HFF-Myc (cell line): ENCODE data around the gene DUS2.

ENCODE experiments used
- DNase-seq: peaks from one replicate; pipeline ENCODE4 v3.0.0-alpha.2; 2011; ENCODE audit warnings: low read depth; ENCODE audit errors: extremely low read depth
- H3K4me3 ChIP-seq: replicated peaks from 2 replicates; pipeline ENCODE4 v1.5.1; 2011; ENCODE audit warnings: low read depth, mild to moderate bottlenecking, control low read depth, low read length
- TF ChIP-seq, protein P1 (sequence below): IDR thresholded peaks from 2 replicates; pipeline ENCODE4 v1.5.1; 2012; ENCODE audit warnings: mild to moderate bottlenecking, low read depth, low read length, control low read depth; ENCODE audit errors: missing control alignments

DUS2 gene

DNA sequence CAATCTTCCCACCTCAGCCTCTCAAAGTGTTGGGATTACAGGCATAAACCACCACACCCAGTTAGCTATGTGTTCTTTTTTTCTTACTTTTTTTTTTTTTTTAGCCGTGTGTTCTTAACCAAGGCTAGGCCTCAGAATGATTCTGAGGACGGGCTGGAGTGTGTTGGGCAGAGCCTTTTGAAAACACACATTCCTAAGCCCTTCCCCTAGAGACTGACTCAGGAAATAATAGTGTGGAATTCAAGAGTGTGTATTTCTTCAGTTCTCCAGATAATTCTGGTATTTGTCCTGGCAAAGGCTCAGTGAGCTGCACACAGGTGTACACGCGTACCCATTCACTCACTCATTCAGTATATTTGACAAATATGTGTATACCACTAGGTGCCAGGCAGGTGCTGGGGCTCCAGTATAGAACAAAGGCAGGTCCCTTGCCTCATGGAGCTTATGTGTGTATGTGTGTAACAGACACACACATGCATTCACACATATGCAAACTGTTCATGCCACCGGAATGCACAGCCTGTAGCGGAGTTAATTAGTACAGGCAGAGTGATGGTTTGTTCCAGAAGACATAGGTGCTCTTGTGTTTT, 42.7 kb downstream of the DUS2 start:
- DNase-seq, result no peak
- TF ChIP-seq, protein P1, sequence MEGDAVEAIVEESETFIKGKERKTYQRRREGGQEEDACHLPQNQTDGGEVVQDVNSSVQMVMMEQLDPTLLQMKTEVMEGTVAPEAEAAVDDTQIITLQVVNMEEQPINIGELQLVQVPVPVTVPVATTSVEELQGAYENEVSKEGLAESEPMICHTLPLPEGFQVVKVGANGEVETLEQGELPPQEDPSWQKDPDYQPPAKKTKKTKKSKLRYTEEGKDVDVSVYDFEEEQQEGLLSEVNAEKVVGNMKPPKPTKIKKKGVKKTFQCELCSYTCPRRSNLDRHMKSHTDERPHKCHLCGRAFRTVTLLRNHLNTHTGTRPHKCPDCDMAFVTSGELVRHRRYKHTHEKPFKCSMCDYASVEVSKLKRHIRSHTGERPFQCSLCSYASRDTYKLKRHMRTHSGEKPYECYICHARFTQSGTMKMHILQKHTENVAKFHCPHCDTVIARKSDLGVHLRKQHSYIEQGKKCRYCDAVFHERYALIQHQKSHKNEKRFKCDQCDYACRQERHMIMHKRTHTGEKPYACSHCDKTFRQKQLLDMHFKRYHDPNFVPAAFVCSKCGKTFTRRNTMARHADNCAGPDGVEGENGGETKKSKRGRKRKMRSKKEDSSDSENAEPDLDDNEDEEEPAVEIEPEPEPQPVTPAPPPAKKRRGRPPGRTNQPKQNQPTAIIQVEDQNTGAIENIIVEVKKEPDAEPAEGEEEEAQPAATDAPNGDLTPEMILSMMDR, result no peak
- H3K4me3 ChIP-seq, result no peak overlapping the region

DNA sequence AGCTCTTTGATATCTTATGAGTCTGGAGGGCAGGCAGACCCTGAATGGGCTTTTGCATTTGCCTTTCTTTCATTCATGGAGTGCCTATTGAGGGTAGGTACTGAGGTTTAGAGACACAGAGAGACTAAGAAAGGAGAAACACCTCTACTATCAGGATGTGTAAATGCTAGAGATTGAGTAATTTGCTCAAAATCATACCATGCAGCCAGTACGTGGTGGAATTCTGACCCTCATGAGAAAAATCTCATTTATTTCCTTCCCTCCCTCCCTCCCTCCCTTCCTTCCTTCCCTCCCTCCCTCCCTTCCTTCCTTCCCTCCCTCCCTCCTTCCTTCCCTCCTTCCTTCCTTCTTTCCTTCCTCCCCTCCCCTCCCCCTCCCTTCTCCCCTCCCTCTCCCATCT, 43.7 kb downstream of the DUS2 start:
- DNase-seq, result no peak
- no peak overlapping the region for H3K4me3 ChIP-seq
- TF ChIP-seq, protein P1, result no peak

DNA sequence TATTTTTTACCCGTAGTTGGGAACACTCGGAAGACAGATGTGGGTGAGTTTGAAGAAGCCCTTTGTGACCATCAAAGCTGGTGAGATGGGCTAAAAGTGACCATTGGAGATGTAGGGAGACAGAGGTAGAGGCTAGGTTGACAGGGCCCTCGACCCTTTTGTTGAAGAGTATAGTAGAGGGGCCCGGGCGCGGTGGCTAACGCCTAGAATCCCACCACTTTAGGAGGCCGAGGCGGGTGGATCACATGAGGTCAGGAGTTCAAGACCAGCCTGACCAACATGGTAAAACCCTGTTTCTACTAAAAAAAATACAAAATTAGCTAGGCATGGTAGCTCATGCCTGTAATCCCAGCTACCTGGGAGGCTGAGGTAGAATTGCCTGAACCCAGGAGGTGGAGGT, 45.8 kb downstream of the DUS2 start:
- TF ChIP-seq, protein P1, result no peak
- no peak for DNase-seq
- no peak overlapping the region for H3K4me3 ChIP-seq

DNA sequence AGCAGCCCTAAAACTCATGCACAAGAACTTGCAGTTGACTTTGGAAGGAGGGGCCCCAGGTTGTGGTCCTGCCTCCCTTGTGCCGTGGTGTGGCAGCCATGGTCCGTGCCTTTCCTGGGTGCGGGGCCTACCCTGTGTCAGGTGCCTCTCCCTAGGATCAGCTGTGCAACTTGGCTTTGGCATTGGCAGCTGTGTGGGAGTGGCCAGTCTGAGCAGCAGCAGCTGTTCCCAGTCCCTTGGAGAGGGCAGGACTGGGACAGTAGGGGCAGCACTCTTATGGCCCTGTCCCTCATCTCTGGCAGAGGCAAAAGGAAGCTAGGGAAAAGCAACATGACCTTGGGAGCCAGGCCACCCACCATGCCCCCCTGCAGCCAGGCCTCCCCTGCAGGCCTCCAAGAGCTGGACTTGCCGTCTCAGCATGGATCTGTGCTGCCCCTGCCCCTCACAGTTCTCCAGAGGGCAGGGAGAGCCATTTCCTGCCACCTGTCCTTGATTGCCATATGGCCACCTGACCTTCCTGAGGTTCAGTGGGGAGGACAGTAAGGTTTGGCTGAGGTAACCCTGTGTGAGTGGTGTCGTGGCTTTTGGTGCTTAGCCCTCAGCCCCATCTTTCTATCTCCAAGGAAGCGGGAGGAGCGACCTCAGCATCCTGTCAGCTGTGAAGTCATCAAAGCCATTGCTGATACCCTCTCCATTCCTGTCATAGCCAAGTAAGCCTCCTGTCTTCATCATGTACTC, 46.6 kb downstream of the DUS2 start:
- no peak overlapping the region for H3K4me3 ChIP-seq
- TF ChIP-seq, protein P1, result no peak
- no peak for DNase-seq

DNA sequence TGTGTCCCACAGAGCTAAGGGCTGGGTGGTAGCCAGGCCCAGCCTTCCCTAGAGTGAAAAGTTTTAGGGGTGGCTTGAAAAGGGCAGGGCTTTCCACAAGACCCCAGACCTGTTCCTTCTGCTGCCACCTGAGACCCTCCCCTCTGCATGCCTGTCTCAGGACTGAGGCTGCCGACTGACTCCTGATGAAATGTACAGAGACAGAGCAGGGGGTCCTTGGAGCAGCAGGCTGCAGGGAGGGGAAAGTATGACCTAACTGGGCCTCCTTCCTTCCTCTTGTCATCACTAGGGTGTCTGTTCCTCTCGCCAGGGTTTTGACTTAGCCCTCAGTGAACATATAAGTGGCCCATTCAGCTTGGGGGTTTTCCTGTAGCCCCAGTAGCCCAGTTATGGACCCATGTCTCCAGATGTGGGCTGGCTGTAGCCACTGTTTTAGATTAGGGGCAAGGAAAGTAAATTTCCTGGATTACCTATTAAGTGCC, 47.2 kb downstream of the DUS2 start:
- H3K4me3 ChIP-seq, result no peak overlapping the region
- no peak for DNase-seq
- TF ChIP-seq, protein P1, result no peak

DNA sequence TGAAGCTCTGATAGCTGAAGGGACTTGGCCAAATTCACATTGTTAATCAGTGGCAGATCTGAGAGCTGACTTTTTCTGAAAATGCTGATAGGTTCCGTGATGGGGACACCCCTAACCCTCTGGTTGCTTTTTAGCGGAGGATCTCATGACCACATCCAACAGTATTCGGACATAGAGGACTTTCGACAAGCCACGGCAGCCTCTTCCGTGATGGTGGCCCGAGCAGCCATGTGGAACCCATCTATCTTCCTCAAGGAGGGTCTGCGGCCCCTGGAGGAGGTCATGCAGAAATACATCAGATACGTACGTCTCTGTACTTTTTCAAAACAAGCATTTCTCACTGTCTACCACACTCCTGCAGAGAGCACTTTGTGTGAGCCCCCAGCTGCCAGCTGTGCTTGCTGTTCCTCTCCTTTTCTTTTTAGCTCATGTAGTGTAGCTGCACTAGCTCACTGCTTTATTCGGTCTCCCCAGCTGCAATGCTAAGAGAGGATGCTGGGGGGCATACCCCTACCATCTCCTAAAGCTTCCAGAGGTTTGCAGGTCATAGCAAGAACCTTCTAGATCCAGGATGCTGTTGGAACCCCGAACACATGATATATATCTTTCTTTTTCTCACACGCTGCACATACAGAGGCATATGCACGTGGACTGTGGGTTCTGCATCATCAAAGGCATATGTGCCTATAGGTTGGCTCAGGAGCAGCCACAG, 47.9 kb downstream of the DUS2 start:
- DNase-seq, result no peak
- TF ChIP-seq, protein P1, result no peak

More for the DNA sequence above, 47.9 kb downstream of the DUS2 start:
- no peak overlapping the region for H3K4me3 ChIP-seq
